PC-9 (cell line): ENCODE data around the gene SEC24C. TPM values are rescaled to one million over a fixed set of nuclear protein-coding genes. Genes with fewer than 3 reads are reported as not detected.

ENCODE experiments used
- BruUV-seq: library from RNA; stranded (reverse); fragments of 400-500 nt; replicated peaks from 2 replicates; lab custom pipeline; 2021; lab: Mats Ljungman, UMichigan
- CTCF ChIA-PET: fragments of 300-600 bp; sonication (Branson Sonifier 250); formaldehyde crosslinking; loops from one replicate; lab custom pipeline; 2022; ENCODE audit warnings: antibody characterized with exemption; lab: Charles Lee
- POLR2A ChIA-PET: fragments of 300-600 bp; sonication (Branson Sonifier 250); formaldehyde crosslinking; loops from one replicate; lab custom pipeline; 2022; ENCODE audit warnings: antibody characterized with exemption; ENCODE audit not compliant: unreplicated experiment; lab: Charles Lee
- DNase-seq, 2 experiments: peaks; one replicate each; pipeline versions ENCODE4 v3.0.0 to v3.0.0-alpha.2; 2015 to 2022; ENCODE audit warnings: mixed read lengths in 1 of 2
- H2AFZ ChIP-seq: fragments of 200-600 bp; sonication (generic); 2 replicates; pipeline ENCODE4 v1.8.1; 2017; ENCODE audit warnings: antibody characterized with exemption
- H3F3A ChIP-seq: fragments of 200-600 bp; sonication (generic); 2 replicates; pipeline ENCODE4 v1.8.1; 2017; ENCODE audit warnings: antibody characterized with exemption, mild to moderate bottlenecking, low read depth; ENCODE audit not compliant: insufficient read depth
- H3K27ac ChIP-seq: fragments of 200-600 bp; sonication (generic); 2 replicates; pipeline ENCODE4 v1.6.1; 2016; ENCODE audit warnings: mixed run types
- H3K27me3 ChIP-seq: fragments of 200-600 bp; sonication (generic); 2 replicates; pipeline ENCODE4 v1.6.1; 2016; ENCODE audit warnings: low read depth, mixed run types; ENCODE audit not compliant: insufficient read depth
- H3K36me3 ChIP-seq: fragments of 200-600 bp; sonication (generic); 2 replicates; pipeline ENCODE4 v1.6.1; 2016; ENCODE audit warnings: low read depth, mixed run types
- H3K4me1 ChIP-seq: fragments of 200-600 bp; sonication (generic); replicated peaks from 2 replicates; pipeline ENCODE4 v1.6.1; 2016; ENCODE audit warnings: mixed run types; ENCODE audit not compliant: insufficient read depth
- H3K4me2 ChIP-seq: fragments of 200-600 bp; sonication (generic); 2 replicates; pipeline ENCODE4 v1.6.1; 2017; ENCODE audit warnings: mixed run types
- H3K4me3 ChIP-seq: fragments of 200-600 bp; sonication (generic); 2 replicates; pipeline ENCODE4 v1.6.1; 2016; ENCODE audit warnings: mixed run types
- H3K79me2 ChIP-seq: fragments of 200-600 bp; sonication (generic); 2 replicates; pipeline ENCODE4 v1.6.1; 2017; ENCODE audit warnings: low read depth, mixed run types
- H3K9me2 ChIP-seq: fragments of 200-600 bp; sonication (generic); 2 replicates; pipeline ENCODE4 v1.8.1; 2017; ENCODE audit warnings: mild to moderate bottlenecking; ENCODE audit not compliant: insufficient read depth
- H3K9me3 ChIP-seq: fragments of 200-600 bp; sonication (generic); 2 replicates; pipeline ENCODE4 v1.8.1; 2016; ENCODE audit warnings: low read depth; ENCODE audit not compliant: insufficient read depth
- H4K20me1 ChIP-seq: fragments of 200-600 bp; sonication (generic); 2 replicates; pipeline ENCODE4 v1.8.1; 2017; ENCODE audit not compliant: insufficient read depth
- CTCF ChIP-seq: fragments of 200-600 bp; sonication (generic); conservative IDR thresholded peaks from 2 replicates; pipeline ENCODE4 v1.6.1; 2017; ENCODE audit warnings: mixed run types, antibody characterized with exemption, mild to moderate bottlenecking, moderate library complexity
- EZH2 ChIP-seq: fragments of 200-600 bp; sonication (generic); IDR thresholded peaks from 2 replicates; pipeline ENCODE4 v1.8.0; 2017; ENCODE audit warnings: antibody characterized with exemption, low read depth
- intact Hi-C: fragments of 100-400 bp; cut with micrococcal nuclease; formaldehyde crosslinking; loops from one replicate; pipeline ENCODE4 v1.10.0; 2022; ENCODE audit not compliant: unreplicated experiment
- total RNA-seq: library from RNA; stranded (reverse); gene quantifications from 2 replicates; pipeline ENCODE4 v1.2.3, GENCODE V29; 2021

Gene SEC24C
- total RNA-seq, 1 experiment from 2014 or later = 105 TPM

GRCh38 chr10:73800560-73801252, 56.5 kb downstream of the SEC24C start:
- ChIA-PET CTCF (no interaction called here), POLR2A (no interaction called here)
- no peaks in the 10 kb centered on the region for H3K9me3 ChIP-seq
- H4K20me1 ChIP-seq = no peaks in the 10 kb centered on the region
- no peaks in the 10 kb centered on the region for H3K27me3 ChIP-seq
- peaks cover 12% of the 10 kb centered on the region; the same call in 1 of the 2 replicates for H3F3A ChIP-seq
- no peak overlapping the region for H3K4me2 ChIP-seq
- H3K4me3 ChIP-seq = no peak overlapping the region
- TF ChIP-seq EZH2 (no peak), CTCF (no peak)
- intact Hi-C loops = no loop called here
- H3K36me3 ChIP-seq = peaks cover 22% of the 10 kb centered on the region; the same call in 1 of the 2 replicates
- no peak for DNase-seq
- H3K4me1 ChIP-seq = no peaks in the 10 kb centered on the region
- no TSS peak for BruUV-seq
- no peak overlapping the region for H2AFZ ChIP-seq
- no peak overlapping the region for H3K27ac ChIP-seq
- H3K79me2 ChIP-seq = no peaks in the 10 kb centered on the region
- H3K9me2 ChIP-seq = no peaks in the 10 kb centered on the region

- H3K79me2 ChIP-seq = no peaks in the 10 kb centered on the region
- no peak overlapping the region for H3K4me2 ChIP-seq
- no peaks in the 10 kb centered on the region for H4K20me1 ChIP-seq
- no peaks in the 10 kb centered on the region for H3K9me2 ChIP-seq
- no peaks in the 10 kb centered on the region for H3K9me3 ChIP-seq
- CTCF ChIA-PET = no interaction called here
- no peak overlapping the region for H3K4me3 ChIP-seq
- no peak overlapping the region for H2AFZ ChIP-seq
- DNase-seq = no peak
- TF ChIP-seq EZH2 (no peak), CTCF (no peak)
- intact Hi-C loops = no loop called here
- BruUV-seq = no TSS peak
- no peaks in the 10 kb centered on the region for H3K4me1 ChIP-seq
- H3K27ac ChIP-seq = no peak overlapping the region
- peaks cover 12% of the 10 kb centered on the region; the same call in 1 of the 2 replicates for H3F3A ChIP-seq
- no peaks in the 10 kb centered on the region for H3K27me3 ChIP-seq
- H3K36me3 ChIP-seq = peaks cover 27% of the 10 kb centered on the region; the same call in 1 of the 2 replicates
- POLR2A ChIA-PET = no interaction called here
Measured at GRCh38 chr10:73801253-73801590, 57.0 kb downstream of the SEC24C start.

- Histone ChIP-seq H3K4me2 (no peak overlapping the region), H3K27ac (no peak overlapping the region), H4K20me1 (no peaks in the 10 kb centered on the region), H3K9me3 (no peaks in the 10 kb centered on the region), H3K4me3 (no peak overlapping the region), H2AFZ (no peak overlapping the region), H3K9me2 (no peaks in the 10 kb centered on the region), H3K36me3 (peaks cover 25% of the 10 kb centered on the region; the same call in 1 of the 2 replicates), H3K27me3 (no peaks in the 10 kb centered on the region), H3K79me2 (no peaks in the 10 kb centered on the region), H3F3A (peaks cover 12% of the 10 kb centered on the region; the same call in 1 of the 2 replicates), H3K4me1 (no peaks in the 10 kb centered on the region)
- DNase-seq = no peak
- no TSS peak for BruUV-seq
- ChIA-PET POLR2A (no interaction called here), CTCF (no interaction called here)
- TF ChIP-seq EZH2 (no peak), CTCF (no peak)
- intact Hi-C loops = no loop called here
Measured at GRCh38 chr10:73802276-73802991, 58.3 kb downstream of the SEC24C start.
